ENCODE results near the gene BRI3BP.

DNA sequence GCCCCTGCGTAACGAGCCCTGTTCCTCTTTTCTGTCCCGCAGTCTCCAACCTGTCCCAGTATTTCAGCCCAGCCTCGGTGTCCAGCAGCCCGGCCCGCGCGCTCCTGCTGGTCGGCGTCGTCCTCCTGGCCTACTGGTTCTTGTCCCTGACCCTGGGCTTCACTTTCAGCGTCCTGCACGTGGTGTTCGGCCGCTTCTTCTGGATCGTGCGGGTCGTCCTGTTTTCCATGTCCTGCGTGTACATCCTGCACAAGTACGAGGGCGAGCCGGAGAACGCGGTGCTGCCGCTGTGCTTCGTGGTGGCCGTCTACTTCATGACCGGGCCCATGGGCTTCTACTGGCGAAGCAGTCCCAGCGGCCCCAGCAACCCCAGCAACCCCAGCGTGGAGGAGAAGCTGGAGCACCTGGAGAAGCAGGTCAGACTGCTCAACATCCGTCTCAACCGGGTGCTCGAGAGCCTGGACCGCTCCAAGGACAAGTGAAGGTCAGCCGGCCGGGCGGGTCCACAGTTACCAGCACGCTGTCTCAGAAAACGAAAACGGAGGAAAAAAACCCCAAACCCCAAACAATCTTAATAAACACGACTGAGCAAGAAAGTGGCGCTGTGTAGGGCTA, 31.6 kb downstream of the BRI3BP start:
- TF ChIP-seq CTCF (IDR thresholded peaks at IDR 0.05; ENCODE audit: low read depth, low read length) (no peak), MAX (IDR thresholded peaks at IDR 0.05; ENCODE audit: low read depth, low read length) (no peak)

Data from NB4 (cell line).